Measurements from ENCODE around the gene CLEC20A.

Gene CLEC20A

DNA sequence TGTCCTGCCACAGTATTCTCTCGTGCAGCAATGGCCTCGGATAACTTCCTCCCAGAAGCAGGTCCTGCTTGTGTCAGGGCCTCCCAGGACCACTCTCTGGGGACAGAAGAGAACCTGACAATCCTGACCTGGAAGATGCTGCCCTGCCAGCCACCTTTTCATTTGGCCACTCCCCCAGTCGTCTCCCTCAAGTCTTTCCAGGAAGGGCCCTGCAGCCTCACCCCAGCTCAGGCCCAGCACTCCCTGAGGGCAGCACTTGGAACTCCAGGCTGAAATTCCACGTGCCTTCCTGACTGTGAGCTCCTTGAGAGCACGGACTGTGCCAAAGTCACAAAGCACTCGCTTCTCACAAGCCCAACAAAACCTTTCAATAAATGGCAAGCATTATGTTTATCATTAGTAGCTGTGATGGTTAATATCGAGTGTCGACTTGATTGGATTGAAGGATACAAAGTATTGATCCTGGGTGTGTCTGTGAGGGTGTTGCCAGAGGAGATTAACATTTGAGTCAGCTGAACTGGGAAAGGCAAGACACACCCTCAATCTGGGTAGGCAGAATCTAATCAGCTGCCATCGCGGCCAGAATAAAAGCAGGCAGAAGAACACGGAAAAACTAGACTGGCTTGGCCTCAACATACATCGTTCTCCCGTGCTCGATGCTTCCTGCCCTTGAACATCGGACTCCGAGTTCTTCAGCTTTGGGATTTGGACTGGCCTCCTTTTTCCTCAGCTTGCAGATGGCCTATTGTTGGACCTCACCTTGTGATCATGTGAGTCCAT is 2.3 kb upstream of the CLEC20A start:
- DNase-seq = no peak

DNA sequence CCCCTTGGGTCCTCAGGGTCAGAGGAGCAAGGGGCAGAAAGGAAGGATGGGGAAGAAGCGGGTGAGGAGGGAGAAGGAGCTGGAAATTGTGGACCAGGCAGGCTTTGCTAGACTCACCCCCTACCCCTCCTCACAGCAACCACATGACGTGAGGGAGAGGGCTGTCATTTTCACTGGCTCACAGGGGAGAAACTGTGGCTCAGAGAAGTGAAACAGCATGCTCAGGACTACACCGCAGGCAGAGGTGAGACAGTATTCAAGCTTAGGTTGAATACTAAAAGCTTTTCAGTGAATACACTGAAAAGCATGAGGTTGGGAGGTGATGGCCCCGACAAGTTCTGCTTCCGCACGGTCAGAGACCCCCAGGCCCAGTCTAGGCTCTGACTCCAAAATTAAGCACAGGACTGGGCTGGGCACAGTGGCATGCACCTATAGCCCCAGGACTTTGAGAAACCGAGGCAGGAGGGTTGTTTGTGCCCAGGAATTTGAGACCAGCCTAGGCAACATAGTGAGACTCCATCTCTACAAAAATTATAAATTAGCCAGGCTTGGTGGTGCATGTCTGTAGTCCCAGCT is 1.2 kb upstream of the CLEC20A start:
- no peak for DNase-seq

DNA sequence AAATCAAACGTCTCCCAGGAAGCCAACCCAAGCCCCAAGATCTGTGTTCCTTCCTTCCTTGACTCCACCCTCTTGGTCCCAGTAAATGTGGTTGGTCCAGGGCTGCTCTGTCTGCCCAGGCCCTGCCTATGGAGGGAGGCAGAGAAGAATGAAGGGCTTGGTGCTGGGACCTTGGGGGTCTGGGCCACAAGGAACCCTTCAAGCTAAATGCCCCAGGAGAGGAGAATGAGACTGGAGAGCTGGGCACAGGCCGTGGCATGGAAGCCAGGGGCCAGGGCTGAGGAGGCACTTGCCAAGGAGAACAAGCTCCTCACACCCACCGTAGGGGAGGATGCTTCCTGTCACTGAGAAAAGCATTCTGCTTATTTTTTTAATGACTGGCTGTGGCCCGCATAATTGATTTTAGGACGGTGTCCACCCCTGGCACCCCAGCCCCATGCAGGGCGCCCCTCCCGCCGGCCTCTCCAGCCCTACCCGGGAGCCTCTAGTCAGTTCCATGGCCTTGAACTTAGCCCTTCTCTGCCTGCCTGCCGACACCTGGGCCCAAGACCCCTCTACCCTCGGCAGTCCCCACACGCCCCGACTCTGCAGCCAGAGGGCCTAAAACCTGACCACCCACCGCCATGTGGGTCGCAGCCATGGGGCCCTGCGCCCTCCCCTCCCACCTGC is 889 bp downstream of the CLEC20A start:
- no peak for DNase-seq

DNA sequence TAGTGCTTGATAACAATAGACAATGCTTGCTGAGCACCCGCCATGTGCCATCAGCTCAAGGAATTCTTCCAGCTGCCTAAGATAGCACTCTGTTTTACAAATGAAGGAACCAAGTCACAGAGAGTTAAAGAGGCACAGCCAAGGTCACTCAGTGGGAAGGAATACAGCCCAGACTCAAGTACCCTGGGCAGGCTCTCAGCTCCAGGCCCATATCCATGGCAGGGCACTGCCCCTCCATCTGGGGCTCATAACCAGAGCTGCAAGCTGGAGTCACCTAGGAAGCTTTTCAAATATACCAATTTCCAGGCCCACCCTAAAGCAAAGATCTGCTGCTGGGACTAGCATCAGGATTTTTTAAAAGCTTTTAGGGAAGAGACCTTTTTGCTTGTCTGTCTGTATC is 1.6 kb downstream of the CLEC20A start:
- no peak for DNase-seq

DNA sequence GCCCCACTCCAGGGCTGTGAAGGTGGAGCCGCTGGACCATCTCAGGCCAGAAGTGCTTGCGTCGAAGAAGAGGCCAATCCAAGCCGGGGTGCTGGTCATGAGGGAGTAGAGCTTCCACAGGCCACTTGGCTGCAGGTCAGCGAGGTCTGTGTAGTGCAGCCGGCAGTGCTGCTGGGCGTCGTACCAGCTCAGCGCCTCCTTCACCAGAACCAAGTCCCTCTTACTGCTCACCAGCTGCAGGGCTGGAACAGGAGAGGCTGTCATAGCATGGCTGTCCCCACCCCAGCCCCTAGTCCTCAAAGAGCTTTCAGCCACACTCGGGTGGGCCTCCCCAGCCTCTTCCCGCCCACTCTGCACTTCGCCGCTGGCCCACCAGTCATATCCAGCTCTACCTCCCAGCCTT is 2.2 kb downstream of the CLEC20A start:
- DNase-seq = no peak

DNA sequence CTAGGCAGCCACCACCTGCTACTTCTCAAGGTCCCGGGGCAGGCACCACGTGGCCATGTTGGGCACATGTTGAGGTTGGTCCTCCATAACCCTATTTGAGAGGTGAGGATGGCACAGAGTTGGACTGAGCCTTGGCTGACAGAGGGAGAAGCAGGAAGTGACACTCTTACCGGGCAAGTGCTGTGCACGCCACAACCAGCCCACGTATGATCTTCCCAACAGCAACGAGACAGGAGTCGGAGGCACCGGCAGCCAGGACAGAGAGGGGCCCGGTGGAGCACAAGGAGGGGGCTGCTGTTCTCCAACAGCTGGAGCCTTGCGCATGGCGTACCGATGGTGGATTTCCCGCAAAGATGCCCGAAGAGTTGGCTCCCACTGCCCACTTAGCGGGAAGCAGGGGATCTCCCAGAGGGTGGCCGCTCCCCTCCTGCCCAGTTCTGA is 3.4 kb downstream of the CLEC20A start:
- no peak for DNase-seq

DNA sequence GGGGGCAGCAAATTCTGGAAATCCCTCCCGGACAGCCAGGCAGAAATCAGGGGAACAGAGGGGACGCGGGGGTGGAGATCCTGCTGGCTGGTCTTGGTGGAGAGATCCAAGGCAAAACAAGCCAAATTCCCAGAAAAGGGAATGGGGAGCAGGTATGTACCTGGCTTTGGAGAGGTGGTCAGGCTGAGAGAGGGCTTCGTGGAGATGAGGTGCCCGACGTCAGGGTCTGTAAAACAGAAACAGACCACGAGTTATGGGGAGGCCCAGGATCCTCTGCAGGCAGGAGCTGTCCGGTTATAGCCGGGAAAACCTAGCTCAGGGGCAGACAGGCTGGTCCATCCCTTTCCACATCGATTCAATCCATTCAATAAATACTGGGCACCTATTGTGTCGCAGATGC is 4.4 kb downstream of the CLEC20A start:
- DNase-seq = no peak

DNA sequence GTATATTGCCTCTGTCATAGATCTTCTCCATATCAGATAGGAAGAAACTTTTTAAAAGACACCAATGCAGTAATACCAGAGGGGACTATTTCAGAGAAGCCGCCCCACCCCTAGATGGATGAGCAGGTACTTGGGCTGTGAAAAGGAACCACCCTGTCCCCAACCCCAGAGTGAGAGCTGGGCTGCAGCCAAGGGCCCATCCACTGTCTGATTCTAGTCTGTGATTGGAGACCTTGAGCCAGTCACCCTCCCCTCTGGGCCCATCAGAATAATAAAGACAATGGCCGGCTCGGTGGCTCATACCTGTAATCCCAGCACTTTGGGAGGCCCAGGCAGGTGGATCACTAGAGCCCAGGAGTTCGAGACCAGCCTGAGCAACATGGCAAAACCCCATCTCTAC is 5.0 kb downstream of the CLEC20A start:
- DNase-seq = no peak

DNA sequence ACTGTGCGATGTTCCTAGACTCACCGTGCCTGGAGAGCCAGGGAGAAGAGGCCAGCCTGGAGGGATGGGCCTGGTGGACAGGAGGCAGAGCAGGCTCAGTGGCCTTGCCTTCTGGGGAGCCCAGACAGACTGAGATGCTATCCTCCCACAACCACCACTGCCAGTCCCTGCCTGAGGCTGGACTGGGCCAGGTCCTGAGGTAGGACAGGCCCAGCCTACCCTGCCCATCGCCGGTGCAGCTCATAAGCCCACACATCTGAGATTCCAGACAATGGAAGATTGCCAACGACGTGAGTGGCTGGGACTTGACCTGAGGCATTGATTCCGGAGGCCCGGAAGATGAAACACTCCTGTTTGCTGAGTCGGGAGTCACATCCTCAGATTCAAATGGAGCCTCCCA is 5.8 kb downstream of the CLEC20A start:
- no peak for DNase-seq

DNA sequence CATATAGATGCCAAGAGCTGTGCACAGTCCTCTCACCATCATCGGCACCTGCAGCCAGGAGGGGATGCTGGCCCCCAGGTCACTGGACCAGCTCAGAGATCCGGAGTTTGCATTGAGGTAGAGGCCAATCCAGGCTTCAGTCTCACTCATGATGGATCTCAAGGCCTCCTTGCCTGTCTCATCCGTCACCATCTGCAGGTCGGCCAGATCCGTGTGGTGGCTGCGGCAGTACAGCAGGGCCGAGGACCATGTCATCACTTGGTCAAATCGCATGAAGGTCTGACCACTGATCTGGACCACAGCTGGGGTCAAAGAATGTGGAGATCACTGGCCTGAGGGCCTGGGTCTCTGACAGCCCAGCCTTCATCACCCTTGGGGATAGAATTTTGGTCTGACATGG is 6.6 kb downstream of the CLEC20A start:
- no peak for DNase-seq

DNA sequence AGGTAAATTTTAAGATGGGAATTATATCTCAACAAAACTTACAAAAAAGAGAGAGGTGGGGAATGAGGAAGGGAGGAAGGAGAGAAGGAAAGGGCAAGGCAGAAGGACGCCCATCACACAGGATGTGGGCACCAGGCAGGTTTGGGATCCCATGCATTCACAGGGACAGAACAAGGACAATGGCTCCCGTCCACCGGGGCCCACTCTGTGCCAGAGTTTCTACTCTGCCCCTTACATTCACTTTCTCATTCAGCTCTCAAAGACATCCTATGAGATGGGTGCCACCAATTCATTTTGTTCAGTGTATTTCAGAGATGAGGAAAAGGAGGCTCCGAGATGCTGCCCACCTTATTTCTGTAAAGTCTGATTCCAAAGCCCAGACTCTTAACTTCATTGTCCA is 7.4 kb downstream of the CLEC20A start:
- no peak for DNase-seq

DNA sequence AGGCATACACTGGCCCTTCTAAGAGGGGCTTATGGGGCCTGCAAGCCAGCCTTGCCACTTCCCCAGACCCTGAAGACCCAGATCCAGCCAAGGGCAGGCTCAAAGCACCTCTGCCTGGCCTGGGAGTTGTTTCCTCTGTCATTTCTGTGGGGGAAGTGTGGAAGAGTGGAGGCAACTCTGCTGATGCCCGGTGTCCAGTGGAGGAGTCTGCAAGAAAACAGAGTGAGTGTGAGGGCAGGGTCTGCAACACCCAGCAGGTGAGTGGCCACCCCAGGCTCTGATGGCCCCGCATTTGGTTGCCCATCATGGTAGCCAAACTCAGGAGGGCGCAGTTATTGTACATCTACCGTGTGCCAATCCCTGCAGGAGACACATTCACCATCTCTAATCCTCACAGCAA is 8.4 kb downstream of the CLEC20A start:
- DNase-seq = no peak

DNA sequence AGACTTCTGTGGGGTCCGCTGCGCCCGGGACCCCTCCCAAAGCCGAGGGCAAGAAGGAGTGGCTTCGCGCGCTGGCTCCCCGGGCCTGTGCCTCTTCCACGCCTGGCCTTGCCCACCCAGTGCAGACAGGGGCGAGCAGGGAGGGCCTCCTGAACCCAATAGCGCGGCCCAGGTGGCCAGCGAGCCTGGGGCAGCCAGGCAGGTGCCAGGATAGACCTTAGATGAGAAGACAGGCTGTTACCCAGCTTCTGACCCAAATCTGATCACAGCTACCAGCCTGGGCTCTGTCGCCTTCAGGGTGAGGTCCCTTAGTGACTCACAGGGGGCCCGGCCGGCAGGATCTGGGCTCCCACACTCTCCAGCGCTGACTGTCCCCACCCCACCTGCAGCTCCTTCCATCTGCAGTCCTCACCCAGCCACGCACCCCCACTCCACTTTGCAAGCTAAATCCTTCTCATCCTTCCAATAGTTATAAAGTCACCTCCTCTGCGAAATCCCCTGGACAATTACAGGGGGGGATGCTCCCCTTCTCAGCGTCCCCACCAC is 9.6 kb downstream of the CLEC20A start:
- no peak for DNase-seq

DNA sequence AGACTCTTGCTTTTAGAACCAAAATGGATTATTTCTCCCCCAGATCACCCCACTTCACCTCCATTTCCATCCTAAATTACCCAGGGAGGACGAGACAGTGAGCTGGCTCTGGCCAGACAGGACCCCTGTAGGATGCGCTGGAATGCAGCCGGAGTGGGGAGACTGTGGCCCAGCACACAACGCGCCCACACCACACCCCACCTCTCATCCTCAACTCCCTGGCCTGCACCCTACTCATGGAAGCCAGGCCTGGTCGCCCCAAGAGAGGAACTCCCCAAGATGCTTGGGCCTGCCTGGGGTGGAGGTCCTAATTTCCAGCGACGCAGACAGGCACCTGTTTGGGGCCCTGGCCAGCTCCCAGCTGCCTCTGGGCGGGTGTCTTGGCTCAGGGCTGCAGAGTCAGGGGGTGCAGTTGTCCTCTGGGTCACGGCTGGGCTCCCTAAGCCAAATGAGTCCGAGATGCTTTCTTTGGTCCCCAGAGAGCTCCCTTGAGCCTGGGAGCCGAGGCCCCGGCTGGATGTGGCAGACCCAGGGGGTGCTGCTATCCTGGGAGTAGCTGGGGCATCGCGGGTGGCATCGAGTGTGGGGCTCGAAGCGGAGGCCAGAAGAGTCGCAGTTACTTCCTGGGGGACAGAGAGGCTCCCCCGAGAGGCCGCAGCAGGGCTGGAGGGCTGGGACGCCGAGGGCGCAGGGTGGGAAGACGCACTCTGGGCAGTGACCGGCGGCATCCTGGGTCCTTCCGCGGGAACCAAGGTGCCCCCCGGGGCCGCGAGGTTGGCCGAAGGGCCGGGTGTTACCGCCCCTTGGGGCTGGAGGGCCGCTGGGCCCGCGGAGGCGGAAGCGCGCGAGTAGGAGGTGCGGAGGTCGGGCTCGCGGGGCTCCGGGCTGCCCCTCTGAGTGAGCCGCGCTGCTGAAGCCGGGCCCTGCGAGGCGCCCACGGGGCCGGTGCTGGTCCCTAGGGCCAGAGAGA is 10.4 kb downstream of the CLEC20A start:
- no peak for DNase-seq

DNA sequence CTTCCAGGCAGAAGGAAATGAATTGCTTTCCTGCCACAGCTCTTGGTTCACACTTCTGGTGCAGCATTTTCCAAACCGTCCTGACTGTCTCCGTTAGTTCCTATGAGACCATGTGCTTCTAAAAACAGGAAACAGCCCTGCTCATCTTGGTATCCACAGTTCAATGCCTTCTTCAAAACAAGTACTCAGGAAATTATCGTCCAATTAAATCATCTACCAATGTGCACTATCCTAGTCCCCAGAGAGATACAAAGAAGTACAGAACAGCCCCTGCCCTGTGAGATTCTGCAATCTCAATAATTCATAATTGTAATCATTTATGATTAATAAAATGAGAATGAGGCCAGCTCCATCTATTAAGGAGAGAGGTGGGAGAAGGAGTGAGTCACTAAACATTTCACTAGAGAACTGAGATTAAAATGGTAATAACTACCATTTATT is 11.2 kb downstream of the CLEC20A start:
- DNase-seq = no peak

DNA sequence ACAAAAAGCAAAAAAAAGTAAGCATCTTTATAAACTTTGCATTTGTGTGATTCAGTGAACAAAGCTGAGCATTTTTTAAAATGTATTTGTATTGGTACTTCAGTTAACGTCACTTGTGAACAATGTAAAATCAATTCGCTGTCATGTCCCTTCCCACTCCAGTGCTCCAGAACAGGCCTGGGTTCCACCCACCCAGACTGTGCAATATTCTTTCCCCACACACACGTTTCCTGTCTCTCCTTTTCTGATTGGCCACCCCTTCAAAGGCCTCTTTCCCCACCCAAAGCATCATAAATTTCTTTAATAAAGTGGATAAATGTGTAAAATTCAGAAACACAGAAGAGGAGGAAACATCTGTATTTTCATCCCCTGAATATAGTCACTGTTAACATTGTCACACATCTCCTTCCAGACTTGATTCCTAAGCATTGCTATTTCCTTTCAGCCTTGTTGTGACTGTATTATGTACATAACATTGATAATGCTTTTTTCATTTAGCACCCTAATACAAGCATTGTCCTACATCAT is 12.0 kb downstream of the CLEC20A start:
- no peak for DNase-seq

DNA sequence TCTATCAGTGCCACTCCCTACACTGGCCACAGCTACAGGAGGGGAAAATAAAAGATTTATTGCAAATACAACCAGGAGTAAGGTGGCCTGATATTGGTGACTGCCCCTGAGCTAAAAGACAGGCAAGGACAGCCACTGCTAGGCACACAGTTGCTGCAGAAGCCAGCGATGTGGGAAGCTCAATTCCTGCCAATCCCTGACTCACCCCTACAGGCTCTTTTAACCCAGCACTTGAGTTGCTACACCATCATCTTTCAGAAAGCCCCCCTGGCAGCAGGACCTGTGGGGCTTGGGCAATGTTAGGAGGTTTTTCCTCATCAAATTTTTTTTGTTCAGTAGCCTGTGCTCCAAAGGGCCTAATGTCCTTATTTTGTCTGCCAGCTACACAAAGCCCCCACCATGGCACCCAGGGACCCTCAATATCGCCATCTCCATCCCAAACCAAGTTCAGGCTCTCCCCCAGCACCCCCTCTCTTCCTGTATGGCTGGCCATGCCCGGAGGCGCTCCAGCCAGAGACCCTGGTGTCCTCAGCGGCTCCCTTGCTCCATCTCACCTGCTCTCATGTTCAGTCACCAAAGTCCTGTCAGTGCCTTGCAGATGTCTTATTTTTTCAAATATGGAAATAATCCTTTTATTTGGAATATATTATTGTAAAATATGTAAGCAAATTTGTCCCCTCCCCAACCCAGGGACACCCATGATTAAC is 13.4 kb downstream of the CLEC20A start:
- no peak for DNase-seq

DNA sequence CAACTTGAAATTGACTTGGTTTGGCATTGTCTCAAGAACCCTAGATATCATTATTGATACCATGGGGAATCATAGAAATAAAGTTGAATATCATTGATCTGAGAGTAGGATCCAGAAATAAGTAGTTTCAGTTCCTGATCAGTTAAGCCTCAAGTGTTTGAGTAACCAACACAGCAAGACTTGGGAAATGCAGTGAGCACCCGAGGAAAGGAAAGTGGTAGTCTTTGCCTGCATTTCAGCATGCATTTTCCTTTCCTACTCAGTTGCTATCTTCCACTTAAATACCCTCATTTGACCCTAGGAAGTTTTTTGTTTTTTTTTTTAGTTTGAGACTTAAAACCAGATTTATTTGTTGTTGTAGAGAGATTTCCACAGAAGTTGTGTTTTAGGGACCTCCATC is 18.9 kb downstream of the CLEC20A start:
- DNase-seq = no peak

DNA sequence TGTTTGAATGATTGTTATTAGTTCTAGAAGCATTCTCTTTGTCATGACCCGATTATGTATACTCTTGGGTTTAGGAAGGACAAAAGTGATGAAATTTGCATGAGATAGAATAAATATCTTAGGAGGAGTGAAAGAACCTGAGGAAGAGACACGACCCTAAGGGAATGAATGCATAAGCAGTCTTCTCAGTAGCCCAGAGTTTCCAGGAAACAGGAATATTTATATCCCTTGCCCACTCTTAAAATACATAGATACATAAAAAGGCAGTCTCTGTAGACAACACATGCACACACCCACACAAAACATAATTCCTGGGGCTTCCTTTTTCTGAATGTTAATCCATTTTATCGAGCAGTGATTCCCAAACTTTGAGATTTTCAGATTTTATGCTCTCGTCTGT is 19.4 kb downstream of the CLEC20A start:
- no peak for DNase-seq

DNA sequence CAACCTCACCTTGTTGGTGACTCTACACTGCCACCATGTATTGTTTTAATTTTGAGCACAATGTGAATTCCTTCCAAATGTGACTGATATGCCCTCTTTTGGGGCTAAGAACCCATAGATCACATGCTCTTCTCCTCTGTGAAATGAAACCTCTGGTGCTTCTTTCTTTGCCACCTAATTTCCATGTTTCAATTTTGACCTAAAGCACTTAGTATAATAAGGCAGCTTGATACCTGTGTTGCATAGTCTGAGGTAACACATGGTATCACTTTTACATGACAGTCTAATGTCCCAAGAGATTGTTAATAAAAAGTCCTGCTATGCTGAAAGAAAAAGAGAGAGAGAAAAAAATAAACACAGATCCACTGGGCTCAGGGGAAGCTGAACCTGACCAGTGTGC is 24.2 kb downstream of the CLEC20A start:
- DNase-seq = no peak

DNA sequence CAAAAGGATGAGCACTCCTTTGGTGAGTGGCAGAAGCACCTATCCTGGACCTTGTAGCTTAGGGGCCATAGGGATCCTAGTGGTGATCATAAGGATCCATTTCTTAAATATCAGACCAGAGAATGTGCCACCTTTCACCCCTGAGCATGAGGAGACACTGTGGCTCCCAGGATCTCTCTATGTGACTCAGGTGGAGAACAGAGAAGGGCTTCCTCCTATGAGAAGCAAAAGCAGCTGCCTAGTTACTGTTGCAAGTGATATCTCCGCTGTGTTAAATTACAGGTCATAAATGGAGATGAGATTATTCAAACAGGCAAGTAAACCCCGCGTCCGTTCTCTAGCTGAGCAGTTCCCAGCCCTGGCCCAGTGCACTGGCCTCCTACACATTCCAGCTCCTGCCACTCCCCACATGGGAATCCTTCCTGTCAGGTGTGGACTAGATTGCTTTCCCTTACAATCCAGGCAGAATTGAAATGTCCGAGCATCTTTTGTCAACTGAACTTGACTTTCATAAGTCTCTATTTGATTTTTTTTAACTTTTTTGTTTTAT is 26.3 kb downstream of the CLEC20A start:
- DNase-seq = no peak

DNA sequence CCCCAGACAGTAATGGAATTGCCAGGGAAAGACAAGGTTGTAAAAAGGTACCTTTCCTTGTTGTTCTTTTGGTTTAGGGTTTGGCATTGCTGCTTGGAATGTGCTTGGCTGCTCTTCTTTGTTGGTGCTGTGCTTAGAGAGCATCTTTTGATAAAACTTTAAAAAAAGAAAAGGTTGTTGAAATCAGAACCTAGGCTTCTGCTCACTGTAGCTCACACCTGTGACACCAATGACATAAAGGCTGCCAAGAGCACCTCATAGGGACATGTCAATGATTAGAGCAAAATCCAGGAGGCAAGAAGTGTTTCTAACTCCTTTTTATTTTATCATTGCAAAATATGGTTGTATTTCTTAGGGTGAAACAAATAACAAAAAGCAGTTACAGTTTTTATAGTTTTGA is 28.9 kb downstream of the CLEC20A start:
- DNase-seq = no peak
